HG03378 (cell line): ENCODE results near the gene GOLGA8G.
"Not testable (repeated sequence)": the region's sequence is repeated elsewhere in the genome, so short reads cannot be mapped to it uniquely, and the experiment has no call there.

Experiments
- ATAC-seq: cut with Tn5 transposase; IDR thresholded peaks from one replicate; pipeline ENCODE4 v1.9.1; 2021; ENCODE audit warnings: mild to moderate bottlenecking, moderate library complexity; ENCODE audit not compliant: unreplicated experiment

Gene GOLGA8G

GRCh38 chr15:28532954-28533353 is at the start of gene GOLGA8G:
Gene GOLGA8G (minus strand): TSS chr15:28532971. CDS start chr15:28532909, 62 bp downstream.
- not testable (repeated sequence) for ATAC-seq

- ATAC-seq = not testable (repeated sequence)
Observed at GRCh38 chr15:28573351-28573750, 40.6 kb upstream of the GOLGA8G start.

GRCh38 chr15:28553268-28553667 is 20.5 kb upstream of the GOLGA8G start, which contains the start of gene GOLGA6L25:
Gene GOLGA6L25 (plus strand): TSS chr15:28553568. CDS start chr15:28553629, 61 bp downstream.
- not testable (repeated sequence) for ATAC-seq

GRCh38 chr15:28515208-28515607 is 17.6 kb downstream of the GOLGA8G start:
- ATAC-seq = not testable (repeated sequence)

- ATAC-seq = not testable (repeated sequence)
Observed at GRCh38 chr15:28514128-28514527, 18.6 kb downstream of the GOLGA8G start.

- ATAC-seq = not testable (repeated sequence)
Observed at GRCh38 chr15:28508217-28508889, 24.4 kb downstream of the GOLGA8G start.

GRCh38 chr15:28481340-28481739 is 51.4 kb downstream of the GOLGA8G start:
- ATAC-seq = not testable (repeated sequence)
